ENCODE data around the gene KDM1A. TPM values are rescaled to one million over a fixed set of nuclear protein-coding genes. Genes with fewer than 3 reads are reported as not detected.
A peak's percentile ranks its signal among the peaks of the same experiment; 100 is the strongest.
"Not testable (repeated sequence)": the region's sequence is repeated elsewhere in the genome, so short reads cannot be mapped to it uniquely, and the experiment has no call there.

Gene KDM1A
- total RNA-seq, 1 donor from 2014 or later, result 103 TPM

GRCh38 chr1:22972760-22973159 lies 46.5 kb upstream of the KDM1A start, which contains the start of gene LACTBL1:
Gene LACTBL1 (minus strand): TSS chr1:22972866. CDS start chr1:22972316, 550 bp downstream.
- H3K4me1 Mint-ChIP-seq (ENCODE audit: unreplicated experiment), result peaks cover 29% of the 10 kb centered on the region
- no peak for DNase-seq (ENCODE audit: extremely low spot score, unreplicated experiment)
- H3K9me3 Mint-ChIP-seq (ENCODE audit: unreplicated experiment), result no peaks in the 10 kb centered on the region
- no peak for TF ChIP-seq CTCF (IDR thresholded peaks at IDR 0.05)
- H3K4me3 Mint-ChIP-seq (ENCODE audit: unreplicated experiment), result no peak within 1 kb of the TSS
- H3K27ac Mint-ChIP-seq (ENCODE audit: unreplicated experiment), result no peak within 1 kb of the TSS
- H3K36me3 Mint-ChIP-seq (ENCODE audit: unreplicated experiment), result no peaks in the 10 kb centered on the region
- H3K27me3 Mint-ChIP-seq (ENCODE audit: unreplicated experiment), result peaks cover 19% of the 10 kb centered on the region

GRCh38 chr1:22975694-22976093 lies 43.6 kb upstream of the KDM1A start:
- H3K27me3 Mint-ChIP-seq (ENCODE audit: unreplicated experiment), result peaks cover 11% of the 10 kb centered on the region
- TF ChIP-seq CTCF (IDR thresholded peaks at IDR 0.05), result no peak
- no peak for DNase-seq (ENCODE audit: extremely low spot score, unreplicated experiment)
- no peaks in the 10 kb centered on the region for H3K9me3 Mint-ChIP-seq (ENCODE audit: unreplicated experiment)
- H3K4me3 Mint-ChIP-seq (ENCODE audit: unreplicated experiment), result no peak overlapping the region
- no peak overlapping the region for H3K27ac Mint-ChIP-seq (ENCODE audit: unreplicated experiment)
- peaks cover 16% of the 10 kb centered on the region for H3K4me1 Mint-ChIP-seq (ENCODE audit: unreplicated experiment)
- H3K36me3 Mint-ChIP-seq (ENCODE audit: unreplicated experiment), result no peaks in the 10 kb centered on the region

- Mint-ChIP-seq H3K4me3 (ENCODE audit: unreplicated experiment) (no peak overlapping the region), H3K9me3 (ENCODE audit: unreplicated experiment) (no peaks in the 10 kb centered on the region), H3K27me3 (ENCODE audit: unreplicated experiment) (peaks cover 11% of the 10 kb centered on the region), H3K27ac (ENCODE audit: unreplicated experiment) (peak overlapping the region; percentile 0), H3K36me3 (ENCODE audit: unreplicated experiment) (no peaks in the 10 kb centered on the region), H3K4me1 (ENCODE audit: unreplicated experiment) (peaks cover 16% of the 10 kb centered on the region)
- DNase-seq (ENCODE audit: extremely low spot score, unreplicated experiment), result no peak
- TF ChIP-seq CTCF (IDR thresholded peaks at IDR 0.05), result no peak
Measured at GRCh38 chr1:22976127-22976460, 43.2 kb upstream of the KDM1A start.

- Mint-ChIP-seq H3K4me3 (ENCODE audit: unreplicated experiment) (no peak overlapping the region), H3K36me3 (ENCODE audit: unreplicated experiment) (no peaks in the 10 kb centered on the region), H3K27me3 (ENCODE audit: unreplicated experiment) (peaks cover 6% of the 10 kb centered on the region), H3K27ac (ENCODE audit: unreplicated experiment) (peak overlapping the region; percentile 0), H3K4me1 (ENCODE audit: unreplicated experiment) (peaks cover 10% of the 10 kb centered on the region), H3K9me3 (ENCODE audit: unreplicated experiment) (no peaks in the 10 kb centered on the region)
- peak; percentile 91 for DNase-seq (ENCODE audit: extremely low spot score, unreplicated experiment)
- TF ChIP-seq CTCF (IDR thresholded peaks at IDR 0.05), result peak; percentile 86
Measured at GRCh38 chr1:22976461-22977243, 42.6 kb upstream of the KDM1A start.

GRCh38 chr1:22978299-22978698 lies 41.0 kb upstream of the KDM1A start:
- Mint-ChIP-seq H3K27me3 (ENCODE audit: unreplicated experiment) (no peaks in the 10 kb centered on the region), H3K9me3 (ENCODE audit: unreplicated experiment) (no peaks in the 10 kb centered on the region), H3K27ac (ENCODE audit: unreplicated experiment) (no peak overlapping the region), H3K4me3 (ENCODE audit: unreplicated experiment) (no peak overlapping the region), H3K36me3 (ENCODE audit: unreplicated experiment) (no peaks in the 10 kb centered on the region), H3K4me1 (ENCODE audit: unreplicated experiment) (peaks cover 7% of the 10 kb centered on the region)
- no peak for TF ChIP-seq CTCF (IDR thresholded peaks at IDR 0.05)
- no peak for DNase-seq (ENCODE audit: extremely low spot score, unreplicated experiment)

GRCh38 chr1:22980471-22980790 lies 38.8 kb upstream of the KDM1A start:
- H3K36me3 Mint-ChIP-seq (ENCODE audit: unreplicated experiment); H3K4me3 Mint-ChIP-seq (ENCODE audit: unreplicated experiment); H3K27me3 Mint-ChIP-seq (ENCODE audit: unreplicated experiment); DNase-seq (ENCODE audit: extremely low spot score, unreplicated experiment); H3K4me1 Mint-ChIP-seq (ENCODE audit: unreplicated experiment); H3K9me3 Mint-ChIP-seq (ENCODE audit: unreplicated experiment); H3K27ac Mint-ChIP-seq (ENCODE audit: unreplicated experiment): not testable (repeated sequence)
